Measurements from ENCODE around the gene PUS7L.
"Not testable (repeated sequence)": the region's sequence is repeated elsewhere in the genome, so short reads cannot be mapped to it uniquely, and the experiment has no call there.

The PUS7L gene

GRCh38 chr12:43736927-43737440, 21.6 kb downstream of the PUS7L start:
- Mint-ChIP-seq H3K4me1 (ENCODE audit: low read depth in 2 of 2) (no peaks in the 10 kb centered on the region), H3K27me3 (no peaks in the 10 kb centered on the region), H3K27ac (peak overlapping the region in 1 of 2 donors; percentile 20), H3K36me3 (ENCODE audit: insufficient read depth) (peaks cover 21% of the 10 kb centered on the region), H3K9me3 (no peaks in the 10 kb centered on the region), H3K4me3 (no peak overlapping the region)
- DNase-seq (no peak), ATAC-seq (replicated peaks) (no peak)

- H3K27me3 Mint-ChIP-seq: no peaks in the 10 kb centered on the region
- no peaks in the 10 kb centered on the region for H3K9me3 Mint-ChIP-seq
- DNase-seq (no peak), ATAC-seq (replicated peaks) (no peak)
- H3K4me1 Mint-ChIP-seq (ENCODE audit: low read depth in 2 of 2): no peaks in the 10 kb centered on the region
- no peak overlapping the region for H3K4me3 Mint-ChIP-seq
- H3K27ac Mint-ChIP-seq: no peak overlapping the region
- H3K36me3 Mint-ChIP-seq (ENCODE audit: insufficient read depth): peaks cover 32% of the 10 kb centered on the region
These were observed 24.9 kb downstream of the PUS7L start for GRCh38 chr12:43733687-43734086.

- Mint-ChIP-seq H3K4me1 (ENCODE audit: low read depth in 2 of 2) (no peaks in the 10 kb centered on the region), H3K9me3 (no peaks in the 10 kb centered on the region), H3K27me3 (no peaks in the 10 kb centered on the region), H3K27ac (peak overlapping the region in 1 of 2 donors; percentile 23), H3K4me3 (no peak overlapping the region), H3K36me3 (ENCODE audit: insufficient read depth) (peaks cover 23% of the 10 kb centered on the region)
- no peak for ATAC-seq (replicated peaks)
- no peak for DNase-seq
These were observed 28.3 kb downstream of the PUS7L start for GRCh38 chr12:43730283-43730682.

- H3K27ac Mint-ChIP-seq: peak overlapping the region in 1 of 2 donors; percentile 23
- DNase-seq (no peak), ATAC-seq (replicated peaks) (no peak)
- peaks cover 18% of the 10 kb centered on the region for H3K36me3 Mint-ChIP-seq (ENCODE audit: insufficient read depth)
- H3K9me3 Mint-ChIP-seq: no peaks in the 10 kb centered on the region
- no peaks in the 10 kb centered on the region for H3K27me3 Mint-ChIP-seq
- no peak overlapping the region for H3K4me3 Mint-ChIP-seq
- H3K4me1 Mint-ChIP-seq (ENCODE audit: low read depth in 2 of 2): no peaks in the 10 kb centered on the region
These were observed 29.9 kb downstream of the PUS7L start for GRCh38 chr12:43728698-43729097.

GRCh38 chr12:43728117-43728516, 30.5 kb downstream of the PUS7L start:
- Mint-ChIP-seq H3K36me3 (ENCODE audit: insufficient read depth) (peaks cover 18% of the 10 kb centered on the region), H3K4me1 (ENCODE audit: low read depth in 2 of 2) (no peaks in the 10 kb centered on the region)

GRCh38 chr12:43723134-43723533, 35.5 kb downstream of the PUS7L start:
- ATAC-seq (replicated peaks) (no peak), DNase-seq (no peak)
- H3K4me1 Mint-ChIP-seq (ENCODE audit: low read depth in 2 of 2): no peaks in the 10 kb centered on the region
- no peak overlapping the region for H3K27ac Mint-ChIP-seq
- H3K9me3 Mint-ChIP-seq: no peaks in the 10 kb centered on the region
- no peaks in the 10 kb centered on the region for H3K27me3 Mint-ChIP-seq
- no peak overlapping the region for H3K4me3 Mint-ChIP-seq
- H3K36me3 Mint-ChIP-seq (ENCODE audit: insufficient read depth): peaks cover 4% of the 10 kb centered on the region

More at GRCh38 chr12:43728117-43728516, 30.5 kb downstream of the PUS7L start:
- no peak overlapping the region for H3K4me3 Mint-ChIP-seq
- ATAC-seq (replicated peaks) (no peak), DNase-seq (no peak)
- no peaks in the 10 kb centered on the region for H3K9me3 Mint-ChIP-seq
- H3K27ac Mint-ChIP-seq: no peak overlapping the region
- no peaks in the 10 kb centered on the region for H3K27me3 Mint-ChIP-seq

GRCh38 chr12:43722621-43723020, 36.0 kb downstream of the PUS7L start:
- peaks cover 4% of the 10 kb centered on the region for H3K36me3 Mint-ChIP-seq (ENCODE audit: insufficient read depth)
- DNase-seq: no peak

GRCh38 chr12:43711348-43711747, 47.2 kb downstream of the PUS7L start:
- Mint-ChIP-seq H3K27me3 (peaks cover 36 to 63% of the 10 kb centered on the region in 2 donors), H3K36me3 (ENCODE audit: insufficient read depth) (no peaks in the 10 kb centered on the region), H3K27ac (no peak overlapping the region), H3K9me3 (peaks cover 0 to 4% of the 10 kb centered on the region in 2 donors), H3K4me1 (ENCODE audit: low read depth in 2 of 2) (no peaks in the 10 kb centered on the region), H3K4me3 (no peak overlapping the region)
- DNase-seq (no peak), ATAC-seq (replicated peaks) (no peak)

More at GRCh38 chr12:43722621-43723020, 36.0 kb downstream of the PUS7L start:
- H3K9me3 Mint-ChIP-seq: no peaks in the 10 kb centered on the region
- no peak overlapping the region for H3K4me3 Mint-ChIP-seq
- no peak overlapping the region for H3K27ac Mint-ChIP-seq
- ATAC-seq (replicated peaks): no peak
- no peaks in the 10 kb centered on the region for H3K27me3 Mint-ChIP-seq
- H3K4me1 Mint-ChIP-seq (ENCODE audit: low read depth in 2 of 2): no peaks in the 10 kb centered on the region

- peaks cover 9 to 14% of the 10 kb centered on the region in 2 donors for H3K4me1 Mint-ChIP-seq (ENCODE audit: low read depth in 2 of 2)
- not testable (repeated sequence) for H3K4me3 Mint-ChIP-seq; H3K27ac Mint-ChIP-seq; ATAC-seq (replicated peaks); DNase-seq; H3K9me3 Mint-ChIP-seq; H3K36me3 Mint-ChIP-seq (ENCODE audit: insufficient read depth); H3K27me3 Mint-ChIP-seq
These were observed 54.8 kb downstream of the PUS7L start for GRCh38 chr12:43703772-43704171.

- not testable (repeated sequence) for H3K4me3 Mint-ChIP-seq; DNase-seq; H3K36me3 Mint-ChIP-seq (ENCODE audit: insufficient read depth); H3K9me3 Mint-ChIP-seq; H3K27me3 Mint-ChIP-seq; H3K27ac Mint-ChIP-seq; ATAC-seq (replicated peaks)
- peaks cover 9 to 14% of the 10 kb centered on the region in 2 donors for H3K4me1 Mint-ChIP-seq (ENCODE audit: low read depth in 2 of 2)
These were observed 57.4 kb downstream of the PUS7L start for GRCh38 chr12:43701194-43701593.

GRCh38 chr12:43696154-43696553, 62.4 kb downstream of the PUS7L start:
- Mint-ChIP-seq H3K27ac (no peak overlapping the region), H3K27me3 (peaks cover 0 to 7% of the 10 kb centered on the region in 2 donors), H3K4me1 (ENCODE audit: low read depth in 2 of 2) (peaks cover 2 to 6% of the 10 kb centered on the region in 2 donors), H3K9me3 (no peaks in the 10 kb centered on the region), H3K36me3 (ENCODE audit: insufficient read depth) (peaks cover 4% of the 10 kb centered on the region), H3K4me3 (no peak overlapping the region)
- ATAC-seq (replicated peaks) (no peak), DNase-seq (no peak)

GRCh38 chr12:43694879-43695278, 63.7 kb downstream of the PUS7L start:
- Mint-ChIP-seq H3K27me3 (peaks cover 9 to 10% of the 10 kb centered on the region in 2 donors), H3K27ac (no peak overlapping the region), H3K9me3 (no peaks in the 10 kb centered on the region), H3K36me3 (ENCODE audit: insufficient read depth) (peaks cover 4% of the 10 kb centered on the region), H3K4me3 (no peak overlapping the region), H3K4me1 (ENCODE audit: low read depth in 2 of 2) (no peaks in the 10 kb centered on the region)
- DNase-seq (no peak), ATAC-seq (replicated peaks) (no peak)

- H3K4me3 Mint-ChIP-seq: no peak overlapping the region
- H3K27ac Mint-ChIP-seq: no peak overlapping the region
- peaks cover 16 to 26% of the 10 kb centered on the region in 2 donors for H3K27me3 Mint-ChIP-seq
- peaks cover 4% of the 10 kb centered on the region for H3K36me3 Mint-ChIP-seq (ENCODE audit: insufficient read depth)
- DNase-seq: no peak
- ATAC-seq (replicated peaks): no peak
- no peaks in the 10 kb centered on the region for H3K9me3 Mint-ChIP-seq
- H3K4me1 Mint-ChIP-seq (ENCODE audit: low read depth in 2 of 2): no peaks in the 10 kb centered on the region
These were observed 66.5 kb downstream of the PUS7L start for GRCh38 chr12:43692064-43692463.

- not testable (repeated sequence) for DNase-seq
These were observed 73.1 kb downstream of the PUS7L start for GRCh38 chr12:43685491-43685890.

More at GRCh38 chr12:43685491-43685890, 73.1 kb downstream of the PUS7L start:
- not testable (repeated sequence) for H3K4me3 Mint-ChIP-seq; H3K27ac Mint-ChIP-seq; H3K4me1 Mint-ChIP-seq (ENCODE audit: low read depth in 2 of 2); ATAC-seq (replicated peaks); H3K36me3 Mint-ChIP-seq (ENCODE audit: insufficient read depth); H3K9me3 Mint-ChIP-seq
- H3K27me3 Mint-ChIP-seq: peaks cover 19 to 20% of the 10 kb centered on the region in 2 donors
